Keratinocyte (primary cell): Measurements from ENCODE around the gene OR52I2. TPM values are rescaled to one million over a fixed set of nuclear protein-coding genes. Genes with fewer than 3 reads are reported as not detected.
A peak's percentile ranks its signal among the peaks of the same experiment; 100 is the strongest.

ENCODE experiments used
- DNase-seq: peaks from one replicate; pipeline ENCODE4 v3.0.0-alpha.2; 2011; ENCODE audit warnings: low read depth, missing footprints, low spot score
- FAIRE-seq: peaks from 2 replicates; lab custom pipeline; 2011; peaks lifted over from hg19 to GRCh38; lab: Jason Lieb, UNC
- H2AFZ ChIP-seq: 2 replicates; pipeline ENCODE4 v1.6.0; 2012; ENCODE audit warnings: low read length, control low read depth, inconsistent platforms; ENCODE audit not compliant: control insufficient read depth
- H3K27ac ChIP-seq: 2 replicates; pipeline ENCODE4 v1.5.1; 2011; ENCODE audit warnings: low read length; ENCODE audit not compliant: control insufficient read depth, insufficient read depth
- H3K27me3 ChIP-seq: 3 replicates; pipeline ENCODE4 v1.6.0; 2011; ENCODE audit warnings: low read length; ENCODE audit not compliant: control insufficient read depth, insufficient read depth; ENCODE audit errors: extremely low read depth
- H3K36me3 ChIP-seq, 2 experiments: 2 replicates in 1 of 2; 3 replicates in 1 of 2; pipeline ENCODE4 v1.5.1; 2011; ENCODE audit warnings: low read length in 2 of 2, mild to moderate bottlenecking in 1 of 2; ENCODE audit not compliant: control insufficient read depth in 2 of 2, insufficient read depth in 2 of 2; ENCODE audit errors: extremely low read depth in 1 of 2
- H3K4me1 ChIP-seq: 3 replicates; pipeline ENCODE4 v1.5.1; 2011; ENCODE audit warnings: low read length; ENCODE audit not compliant: control insufficient read depth, insufficient read depth; ENCODE audit errors: extremely low read depth
- H3K4me2 ChIP-seq: 3 replicates; pipeline ENCODE4 v1.6.0; 2011; ENCODE audit warnings: low read depth, low read length; ENCODE audit not compliant: control insufficient read depth, insufficient read depth; ENCODE audit errors: extremely low read depth
- H3K4me3 ChIP-seq, 3 experiments: fragments of 200-600 bp in 1 of 3; sonication (generic) in 1 of 3; 2 replicates in 2 of 3; 3 replicates in 1 of 3; pipeline ENCODE4 v1.5.1; 2011 to 2016; ENCODE audit warnings: low read length in 3 of 3, mild to moderate bottlenecking in 3 of 3, control low read depth in 2 of 3, inconsistent platforms in 1 of 3, low read depth in 1 of 3, mixed read lengths in 1 of 3, mixed run types in 1 of 3, moderate library complexity in 1 of 3; ENCODE audit not compliant: control insufficient read depth in 2 of 3, insufficient read depth in 2 of 3; ENCODE audit errors: extremely low read depth in 1 of 3
- H3K79me2 ChIP-seq: 2 replicates; pipeline ENCODE4 v1.6.0; 2012; ENCODE audit warnings: low read length; ENCODE audit not compliant: control insufficient read depth, insufficient read depth
- H3K9ac ChIP-seq: 3 replicates; pipeline ENCODE4 v1.6.0; 2011; ENCODE audit warnings: low read length; ENCODE audit not compliant: control insufficient read depth, insufficient read depth; ENCODE audit errors: extremely low read depth
- H3K9me1 ChIP-seq: 3 replicates; pipeline ENCODE4 v1.6.0; 2011; ENCODE audit warnings: low read length; ENCODE audit not compliant: control insufficient read depth, insufficient read depth; ENCODE audit errors: extremely low read depth
- H3K9me3 ChIP-seq: 2 replicates; pipeline ENCODE4 v1.5.1; 2012; ENCODE audit warnings: low read depth, low read length; ENCODE audit not compliant: control insufficient read depth
- H4K20me1 ChIP-seq: 3 replicates; pipeline ENCODE4 v1.6.0; 2011; ENCODE audit warnings: low read length; ENCODE audit not compliant: control insufficient read depth, insufficient read depth; ENCODE audit errors: extremely low read depth
- CTCF ChIP-seq, 3 experiments: IDR thresholded peaks in 1 of 3; conservative IDR thresholded peaks in 1 of 3; optimal IDR thresholded peaks in 1 of 3; 2 replicates in 2 of 3; 3 replicates in 1 of 3; pipeline versions ENCODE3 to v1.5.1; 2011; ENCODE audit warnings: low read length in 3 of 3, mild to moderate bottlenecking in 3 of 3, moderate library complexity in 2 of 3, control low read depth in 1 of 3, inconsistent platforms in 1 of 3; ENCODE audit not compliant: insufficient read depth in 2 of 3; ENCODE audit errors: extremely low read depth in 1 of 3
- EZH2 ChIP-seq: IDR thresholded peaks from one replicate; pipeline ENCODE4 v1.6.1; 2012; ENCODE audit warnings: inconsistent platforms, mild to moderate bottlenecking, low read length, moderate library complexity
- dilution Hi-C: fragments of 300-500 bp; cut with MboI; formaldehyde crosslinking; loops from one replicate; pipeline ENCODE4 v1.7.0; 2020; ENCODE audit warnings: low sequenced_read_pairs; ENCODE audit not compliant: extremely low pct_ligation_motif_present
- polyA plus RNA-seq, 5 experiments: library from polyadenylated mRNA; depleted of rRNA in 3 of 5; stranded (reverse) in 3 of 5; stranded (forward) in 1 of 5; unstranded in 1 of 5; fragments of >200 nt; gene quantifications; 1 replicate in 1 of 5; 2 replicates in 3 of 5; 3 replicates in 1 of 5; pipeline versions ENCODE4 v1.2.1 to v1.2.3, GENCODE V29; 2011 to 2012; ENCODE audit warnings: missing spikeins in 2 of 5, low read depth in 1 of 5, low replicate concordance in 1 of 5

OR52I2 gene
- polyA plus RNA-seq, 1 donor (not counting 4 experiments of a cell fraction or from before 2014, with no cell fraction given) = not detected

- dilution Hi-C loops = no loop called here
- Histone ChIP-seq H3K9ac (no peak overlapping the region), H4K20me1 (no peaks in the 10 kb centered on the region), H3K27ac (no peak overlapping the region), H3K4me3 (peak overlapping the region in 2 of 3 experiments; percentile 45 to 50), H3K36me3 (no peaks in the 10 kb centered on the region), H2AFZ (peak overlapping the region; percentile 88), H3K4me1 (peaks cover 7% of the 10 kb centered on the region), H3K4me2 (peak overlapping the region; percentile 78), H3K79me2 (no peaks in the 10 kb centered on the region), H3K9me1 (no peaks in the 10 kb centered on the region), H3K27me3 (no peaks in the 10 kb centered on the region), H3K9me3 (no peaks in the 10 kb centered on the region)
- FAIRE-seq (peak; percentile 17), DNase-seq (no peak)
- TF ChIP-seq CTCF (optimal IDR thresholded peaks at IDR 0.05 in 1 of 3, IDR thresholded peaks at IDR 0.05 in 1 of 3, conservative IDR thresholded peaks at IDR 0.05 in 1 of 3; ENCODE audit: extremely low read depth in 1 of 3, insufficient read depth in 2 of 3, low read length in 3 of 3) (no peak), EZH2 (no peak)
Measured at GRCh38 chr11:4610258-4610935, 28.9 kb downstream of the OR52I2 start.

- Histone ChIP-seq H3K27me3 (no peaks in the 10 kb centered on the region), H4K20me1 (no peaks in the 10 kb centered on the region), H3K36me3 (no peaks in the 10 kb centered on the region), H3K9ac (no peak overlapping the region), H3K4me3 (no peak overlapping the region), H3K9me1 (no peaks in the 10 kb centered on the region), H2AFZ (no peak overlapping the region), H3K79me2 (no peaks in the 10 kb centered on the region), H3K9me3 (no peaks in the 10 kb centered on the region), H3K4me2 (no peak overlapping the region), H3K27ac (no peak overlapping the region), H3K4me1 (peaks cover 7% of the 10 kb centered on the region)
- no peak for FAIRE-seq
- DNase-seq = no peak
- TF ChIP-seq EZH2 (no peak), CTCF (optimal IDR thresholded peaks at IDR 0.05 in 1 of 3, IDR thresholded peaks at IDR 0.05 in 1 of 3, conservative IDR thresholded peaks at IDR 0.05 in 1 of 3; ENCODE audit: extremely low read depth in 1 of 3, insufficient read depth in 2 of 3, low read length in 3 of 3) (no peak)
- dilution Hi-C loops = no loop called here
Measured at GRCh38 chr11:4611986-4612385, 30.4 kb downstream of the OR52I2 start.
